Activated naive CD4-positive, alpha-beta T cell treated with anti-CD3 and anti-CD28 coated beads, Interleukin-2, amount 50 U/mL, for 72 hours (primary cell): ENCODE data around the gene APOL3. TPM values are rescaled to one million over a fixed set of nuclear protein-coding genes. Genes with fewer than 3 reads are reported as not detected.
"Not testable (repeated sequence)": the region's sequence is repeated elsewhere in the genome, so short reads cannot be mapped to it uniquely, and the experiment has no call there.

Experiments used
- ATAC-seq, 2 donors: fragments of 150-1000 bp; cut with Tn5 transposase; 2 replicates each; pipeline ENCODE4 v1.10.0; 2021; ENCODE audit warnings: mild to moderate bottlenecking in 2 of 2, moderate library complexity in 2 of 2
- DNase-seq, 2 donors: peaks; one replicate each; pipeline ENCODE4 v3.0.0; 2021 to 2022; ENCODE audit warnings: low spot score in 2 of 2
- H3K27ac Mint-ChIP-seq, 2 donors: one replicate each; pipeline ENCODE4 v1.8.0; 2022; ENCODE audit warnings: mild to moderate bottlenecking in 2 of 2, mixed read lengths in 2 of 2
- H3K36me3 Mint-ChIP-seq, 2 donors: one replicate each; pipeline ENCODE4 v1.8.0; 2022; ENCODE audit warnings: mixed read lengths in 2 of 2
- H3K9me3 Mint-ChIP-seq, 2 donors: one replicate each; pipeline ENCODE4 v1.8.0; 2022; ENCODE audit warnings: mixed read lengths in 2 of 2
- total RNA-seq, 2 donors: library from RNA; stranded (reverse); gene quantifications; one replicate each; pipeline ENCODE4 v1.2.3, GENCODE V29; 2022

The APOL3 gene, protein sequence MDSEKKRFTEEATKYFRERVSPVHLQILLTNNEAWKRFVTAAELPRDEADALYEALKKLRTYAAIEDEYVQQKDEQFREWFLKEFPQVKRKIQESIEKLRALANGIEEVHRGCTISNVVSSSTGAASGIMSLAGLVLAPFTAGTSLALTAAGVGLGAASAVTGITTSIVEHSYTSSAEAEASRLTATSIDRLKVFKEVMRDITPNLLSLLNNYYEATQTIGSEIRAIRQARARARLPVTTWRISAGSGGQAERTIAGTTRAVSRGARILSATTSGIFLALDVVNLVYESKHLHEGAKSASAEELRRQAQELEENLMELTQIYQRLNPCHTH
- total RNA-seq, result 10 to 100 TPM; 46.4 to 70.0 TPM

DNA sequence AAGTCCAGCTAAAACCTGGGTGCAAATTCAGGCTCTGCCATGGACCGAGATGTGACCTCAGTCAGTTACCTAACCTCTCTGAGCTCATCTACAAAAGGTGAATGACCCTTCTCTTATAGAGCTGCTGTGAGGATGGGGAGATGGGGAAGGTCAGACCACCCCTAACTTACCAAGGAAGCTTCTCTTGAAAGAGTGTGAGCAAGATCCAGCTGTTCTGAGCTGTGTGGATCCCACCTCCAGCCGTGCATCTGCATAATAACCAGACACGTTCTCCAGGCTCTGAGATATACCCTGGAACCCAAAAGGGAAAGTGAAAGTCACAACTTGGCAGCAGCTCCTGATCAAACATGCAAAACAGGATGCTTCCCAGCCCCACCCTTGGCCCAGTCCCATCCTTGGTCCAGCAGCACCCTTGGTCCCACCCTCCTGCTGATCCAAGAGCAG lies at the start of gene APOL3:
Gene APOL3, minus strand, starts transcription at position 257 of the 444 bp plus-strand sequence. CDS start 11,700 bp downstream, outside the sequence.
- Mint-ChIP-seq H3K27ac (peak within 1 kb of the TSS; percentile 96 to 98), H3K9me3 (no peaks in the 10 kb centered on the region), H3K36me3 (peaks cover 28 to 31% of the 10 kb centered on the region in 2 donors)
- ATAC-seq (peak; percentile 59 to 77), DNase-seq (peak in 1 of 2 donors; percentile 35)

DNA sequence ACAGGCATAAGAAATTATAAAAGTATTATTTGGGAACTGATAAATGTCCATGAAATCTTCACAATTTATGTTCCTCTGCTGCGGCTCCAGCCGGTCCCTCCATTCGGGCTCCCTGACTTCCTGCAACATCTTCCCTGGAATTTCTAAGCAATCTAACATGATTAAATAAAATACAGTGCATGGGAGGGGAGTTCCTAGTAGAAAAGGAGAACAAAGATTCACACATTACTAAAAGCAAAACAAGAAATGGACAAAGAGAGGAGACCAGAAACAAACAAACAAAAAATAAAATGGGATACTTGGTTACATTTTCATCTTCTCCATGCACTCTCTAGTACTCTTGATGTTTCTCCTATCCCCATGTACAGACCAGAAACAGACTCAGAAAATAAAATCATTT lies 49.7 kb upstream of the APOL3 start:
- Mint-ChIP-seq H3K27ac (no peak overlapping the region), H3K9me3 (peaks cover 4 to 5% of the 10 kb centered on the region in 2 donors), H3K36me3 (peaks cover 9 to 11% of the 10 kb centered on the region in 2 donors)
- no peak for ATAC-seq
- no peak for DNase-seq

DNA sequence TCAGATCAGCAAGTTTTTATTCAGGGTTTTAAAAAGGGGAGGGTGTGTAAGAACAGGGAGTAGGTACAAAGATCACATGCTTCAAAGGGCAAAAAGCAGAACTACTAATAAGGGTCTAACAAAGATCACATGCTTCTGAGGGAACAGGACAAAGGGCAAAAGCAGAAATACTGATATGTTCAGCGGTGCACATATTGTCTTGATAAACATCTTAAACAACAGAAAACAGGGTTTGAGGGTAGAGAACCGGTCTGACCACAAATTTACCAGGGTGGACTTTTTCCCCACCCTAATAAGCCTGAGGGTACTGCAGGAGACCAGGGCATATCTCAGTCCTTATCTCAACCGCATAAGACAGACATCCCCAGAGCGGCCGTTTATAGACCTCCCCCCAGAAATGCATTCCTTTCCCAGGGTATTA lies 48.9 kb upstream of the APOL3 start:
- not testable (repeated sequence) for ATAC-seq, H3K27ac Mint-ChIP-seq, H3K9me3 Mint-ChIP-seq, DNase-seq
- peaks cover 9 to 11% of the 10 kb centered on the region in 2 donors for H3K36me3 Mint-ChIP-seq

DNA sequence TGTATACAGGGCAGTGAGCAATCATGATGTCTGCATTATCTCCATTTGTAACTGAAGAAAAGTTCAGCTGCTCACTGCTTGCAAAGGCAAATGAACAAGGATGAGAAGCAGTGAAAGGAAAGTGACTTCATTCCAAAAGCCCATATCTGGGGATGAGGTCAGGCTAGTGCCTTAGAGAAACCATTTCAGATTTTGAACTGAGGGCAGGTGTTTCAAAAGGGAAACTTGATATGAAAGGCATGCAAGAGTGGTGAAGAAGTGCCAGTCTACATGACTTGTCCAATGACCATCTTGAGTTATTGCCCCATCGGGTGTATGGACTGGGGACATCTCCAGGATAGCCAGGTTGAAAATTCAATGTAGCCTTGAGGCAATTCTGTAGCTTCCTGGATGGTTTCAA lies 48.4 kb upstream of the APOL3 start:
- Mint-ChIP-seq H3K9me3 (peaks cover 4 to 5% of the 10 kb centered on the region in 2 donors), H3K36me3 (peaks cover 9 to 11% of the 10 kb centered on the region in 2 donors)
- ATAC-seq, result no peak

DNA sequence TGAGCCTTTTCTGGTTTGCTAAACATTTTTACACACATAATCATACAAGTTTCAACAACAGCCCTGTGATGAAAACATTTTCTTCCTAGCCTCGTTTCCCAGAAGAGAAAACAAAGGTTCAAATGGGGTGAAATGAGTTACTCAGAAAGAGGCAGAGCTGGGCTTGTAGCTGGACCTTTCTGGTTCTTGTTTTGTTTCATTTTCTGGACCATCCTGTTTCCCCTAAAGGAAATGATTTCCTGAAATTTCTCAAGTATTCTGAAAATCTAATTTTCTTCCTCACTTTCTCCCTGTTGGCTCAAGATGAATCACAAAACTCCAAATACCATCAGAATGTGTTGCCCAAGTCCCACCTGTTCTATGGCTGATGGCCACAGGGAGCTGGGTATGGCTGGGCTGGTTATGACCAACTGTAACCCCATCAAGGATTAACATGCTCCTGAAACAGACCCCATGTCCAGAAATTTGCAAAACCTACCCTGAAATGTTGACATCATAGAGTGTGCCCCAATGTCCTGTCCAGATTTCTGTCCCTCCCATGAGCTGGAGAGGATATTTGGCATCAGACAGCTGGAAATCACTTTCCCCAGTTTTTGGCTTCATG lies 47.7 kb upstream of the APOL3 start:
- DNase-seq, result no peak
- H3K36me3 Mint-ChIP-seq, result peaks cover 9 to 11% of the 10 kb centered on the region in 2 donors
- ATAC-seq, result no peak
- peaks cover 4 to 5% of the 10 kb centered on the region in 2 donors for H3K9me3 Mint-ChIP-seq
- no peak overlapping the region for H3K27ac Mint-ChIP-seq

More for the DNA sequence above, 48.4 kb upstream of the APOL3 start:
- no peak overlapping the region for H3K27ac Mint-ChIP-seq
- DNase-seq, result no peak

DNA sequence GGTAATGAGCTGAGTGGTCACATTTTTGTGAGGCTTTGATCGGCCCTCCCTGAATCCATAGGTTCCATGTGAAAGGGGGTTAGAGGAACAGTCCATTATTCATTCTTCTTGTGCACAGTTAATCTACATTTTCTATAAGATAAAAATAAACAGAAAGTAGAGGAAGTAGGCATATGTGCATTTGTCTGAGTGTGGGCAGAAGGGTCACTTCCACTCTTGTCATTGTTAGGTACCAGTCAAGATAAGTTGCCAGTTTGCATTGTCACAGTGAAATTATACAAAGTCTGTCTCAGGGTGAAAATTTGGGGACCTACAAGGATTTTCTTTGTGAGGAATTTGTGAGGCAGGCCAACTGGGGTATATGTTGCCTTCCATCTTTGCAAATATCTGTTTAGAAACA lies 45.7 kb upstream of the APOL3 start:
- H3K9me3 Mint-ChIP-seq, result peaks cover 4 to 5% of the 10 kb centered on the region in 2 donors
- H3K36me3 Mint-ChIP-seq, result peaks cover 9 to 11% of the 10 kb centered on the region in 2 donors
- ATAC-seq (no peak), DNase-seq (no peak)
- no peak overlapping the region for H3K27ac Mint-ChIP-seq

DNA sequence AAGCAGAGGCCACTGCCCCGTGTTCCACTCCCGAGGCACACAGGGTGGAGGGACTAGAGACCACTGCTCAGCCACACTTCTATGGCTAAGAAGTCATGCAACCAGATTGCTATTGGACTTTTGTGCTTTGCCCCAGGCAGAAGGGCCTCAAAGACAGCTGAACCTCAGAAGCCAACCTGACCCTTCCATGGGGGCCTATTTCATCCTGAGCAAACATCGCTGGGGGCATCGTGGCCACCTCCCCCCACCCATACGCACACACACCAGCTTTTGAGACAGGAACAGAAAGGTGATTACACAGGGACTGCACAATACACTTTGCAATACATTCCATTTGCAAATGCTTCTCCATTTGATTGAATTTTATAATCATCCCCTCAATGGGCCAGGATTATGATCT lies 45.0 kb upstream of the APOL3 start:
- peaks cover 9 to 11% of the 10 kb centered on the region in 2 donors for H3K36me3 Mint-ChIP-seq
- H3K27ac Mint-ChIP-seq, ATAC-seq, DNase-seq, H3K9me3 Mint-ChIP-seq: not testable (repeated sequence)

DNA sequence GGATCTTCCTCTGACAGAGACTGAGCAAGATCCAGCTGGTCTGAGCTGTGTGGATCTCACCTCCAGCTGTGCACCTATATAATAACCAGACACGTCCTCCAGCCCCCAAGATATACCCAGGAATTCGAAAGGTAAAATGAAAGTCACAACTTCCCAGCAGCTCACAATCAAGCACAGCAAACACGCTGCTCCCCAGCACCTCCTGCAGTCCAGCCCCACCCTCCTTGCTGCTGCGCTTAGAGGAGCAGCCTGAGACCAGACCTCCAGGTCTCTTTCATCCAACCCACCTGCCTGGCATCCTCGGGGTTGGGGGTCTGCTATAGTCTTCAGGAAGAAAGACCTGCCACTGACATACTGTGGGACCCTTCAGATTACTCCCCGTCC lies 44.1 kb upstream of the APOL3 start:
- no peak overlapping the region for H3K27ac Mint-ChIP-seq
- ATAC-seq, result no peak

DNA sequence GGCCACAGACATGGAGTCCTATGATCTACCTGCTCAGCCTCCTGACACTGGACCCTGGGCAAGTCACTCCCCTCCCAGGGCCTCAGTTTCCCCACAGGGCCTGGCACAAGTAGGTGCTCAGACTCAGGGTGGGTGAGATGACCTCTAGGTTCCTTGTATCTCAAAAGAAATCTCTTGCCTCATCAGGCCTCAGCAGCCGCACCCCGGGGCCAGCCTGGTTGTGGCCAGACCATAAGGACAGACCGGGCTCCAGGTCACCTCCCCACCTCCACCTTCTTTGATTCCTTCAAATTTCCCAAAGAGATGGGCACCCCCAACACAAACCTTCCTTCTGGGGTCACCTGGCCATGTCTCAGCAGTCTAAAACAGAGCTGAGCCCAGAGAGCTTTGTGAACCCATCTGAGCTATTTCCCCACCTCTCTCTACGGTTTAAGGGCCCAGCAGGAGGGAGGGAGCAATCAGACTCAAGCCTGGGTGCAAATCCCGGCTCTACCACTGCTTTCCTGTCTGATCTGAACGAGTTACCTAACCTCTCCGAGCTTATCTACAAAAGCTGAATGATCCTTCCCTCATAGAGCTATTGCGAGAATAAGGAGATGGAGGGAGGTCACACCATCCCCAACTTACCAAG lies 43.6 kb upstream of the APOL3 start:
- Mint-ChIP-seq H3K36me3 (peaks cover 1 to 9% of the 10 kb centered on the region in 2 donors), H3K27ac (no peak overlapping the region)
- no peak for ATAC-seq

More for the DNA sequence above, 44.1 kb upstream of the APOL3 start:
- DNase-seq, result no peak
- Mint-ChIP-seq H3K36me3 (peaks cover 5 to 11% of the 10 kb centered on the region in 2 donors), H3K9me3 (peaks cover 4 to 5% of the 10 kb centered on the region in 2 donors)

DNA sequence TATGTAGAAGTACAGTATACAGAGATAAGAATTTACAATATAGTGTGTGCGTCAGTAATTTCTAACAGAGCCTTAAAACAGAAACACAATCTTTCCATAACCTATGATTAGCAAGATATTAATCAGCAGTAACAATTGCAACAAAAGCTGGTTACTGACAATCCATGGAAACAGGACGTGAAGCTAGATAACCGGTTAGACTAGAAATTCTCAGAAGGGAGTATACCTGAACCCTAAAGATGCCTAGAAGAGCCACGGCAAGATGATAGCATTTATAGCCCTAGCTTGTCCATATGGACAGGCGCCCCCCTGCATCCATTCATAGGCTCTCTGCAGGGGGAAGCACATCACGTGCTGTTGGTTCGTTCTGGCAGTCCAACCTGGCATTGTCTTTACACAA lies 42.9 kb upstream of the APOL3 start:
- not testable (repeated sequence) for H3K27ac Mint-ChIP-seq, ATAC-seq, H3K36me3 Mint-ChIP-seq, H3K9me3 Mint-ChIP-seq, DNase-seq

More for the DNA sequence above, 43.6 kb upstream of the APOL3 start:
- H3K9me3 Mint-ChIP-seq, result peaks cover 1 to 2% of the 10 kb centered on the region in 2 donors
- DNase-seq, result no peak

DNA sequence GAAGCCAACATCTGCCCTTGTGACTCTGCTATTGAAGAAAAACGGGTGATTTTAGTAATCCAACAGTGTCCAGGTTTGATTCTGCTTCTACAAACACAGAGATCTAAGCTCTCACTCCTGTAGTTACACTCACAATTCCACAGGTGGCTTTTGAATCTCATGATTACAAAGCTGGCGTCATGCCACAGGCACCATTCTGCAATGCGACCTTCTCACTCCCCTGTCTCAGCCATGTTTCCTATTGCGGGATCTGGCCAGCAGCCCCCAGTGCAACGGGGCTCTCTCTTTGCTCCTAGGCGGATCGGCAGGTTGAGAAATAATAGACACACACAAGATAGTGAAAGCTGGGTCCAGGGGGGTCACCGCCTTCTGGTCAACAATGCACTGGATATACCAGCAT lies 42.4 kb upstream of the APOL3 start:
- not testable (repeated sequence) for H3K27ac Mint-ChIP-seq, DNase-seq, ATAC-seq

DNA sequence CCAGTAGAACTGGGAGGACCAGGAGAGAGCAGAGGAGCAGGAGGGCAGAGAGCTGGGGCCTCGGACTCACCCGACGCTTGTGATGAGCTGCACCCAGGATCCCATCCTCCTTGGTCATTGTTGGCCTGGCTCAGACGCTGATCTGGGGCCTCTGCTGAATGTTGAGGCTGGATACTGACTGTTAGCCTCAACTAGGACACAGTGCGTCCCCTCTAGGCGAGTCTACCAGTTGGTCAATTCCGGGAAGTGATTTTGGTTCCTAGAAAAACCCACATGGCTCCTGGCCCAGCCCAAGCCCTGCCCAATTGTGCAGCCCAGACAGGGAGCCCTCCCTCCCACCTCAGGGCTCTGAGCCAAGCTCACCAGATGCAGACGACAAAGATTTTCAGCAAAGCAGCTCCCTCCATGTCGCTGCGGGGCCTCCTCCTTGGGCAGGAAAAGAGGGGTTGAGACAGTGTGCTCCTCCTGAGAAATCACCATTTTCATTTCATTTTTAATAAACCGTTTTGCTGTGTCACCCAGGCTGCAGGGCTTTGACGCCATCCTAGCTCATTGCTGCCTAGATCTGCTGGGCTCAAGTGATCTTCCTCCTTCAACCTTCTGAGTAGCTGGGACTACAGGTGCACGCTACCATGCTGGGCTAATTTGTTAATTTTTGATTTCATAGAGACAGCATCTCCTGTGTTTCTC lies 41.2 kb upstream of the APOL3 start, which contains the start of gene APOL4:
Gene APOL4, minus strand, starts transcription at position 180 of the 690 bp plus-strand sequence. Its CDS starts 75 bp downstream, at position 105.
- DNase-seq (no peak), ATAC-seq (no peak)
- H3K36me3 Mint-ChIP-seq, result no peaks in the 10 kb centered on the region

More for the DNA sequence above, 42.4 kb upstream of the APOL3 start:
- H3K36me3 Mint-ChIP-seq, H3K9me3 Mint-ChIP-seq: not testable (repeated sequence)

DNA sequence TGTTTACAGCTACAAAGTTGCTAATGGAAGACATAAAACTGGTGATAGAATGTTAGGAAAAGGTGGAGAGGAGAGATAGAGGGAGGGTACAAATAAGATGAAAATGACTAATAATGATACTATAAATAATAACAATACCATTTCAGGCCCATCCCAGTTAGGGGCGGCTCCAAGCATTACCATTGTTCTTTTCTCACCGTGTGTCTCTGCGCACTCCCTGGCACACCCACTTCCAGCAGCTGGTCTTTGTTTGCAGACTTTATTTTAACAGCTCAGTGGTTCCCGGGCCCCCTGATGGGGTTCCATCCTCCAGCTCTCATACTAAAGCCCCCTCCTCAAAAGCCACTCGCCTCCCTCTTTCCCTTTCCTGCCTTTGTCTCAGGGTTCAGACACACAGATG lies 40.5 kb upstream of the APOL3 start:
- not testable (repeated sequence) for DNase-seq, ATAC-seq, H3K27ac Mint-ChIP-seq, H3K36me3 Mint-ChIP-seq, H3K9me3 Mint-ChIP-seq

More for the DNA sequence above, 41.2 kb upstream of the APOL3 start, which contains the start of gene APOL4:
- Mint-ChIP-seq H3K9me3 (no peaks in the 10 kb centered on the region), H3K27ac (no peak within 1 kb of the TSS)

DNA sequence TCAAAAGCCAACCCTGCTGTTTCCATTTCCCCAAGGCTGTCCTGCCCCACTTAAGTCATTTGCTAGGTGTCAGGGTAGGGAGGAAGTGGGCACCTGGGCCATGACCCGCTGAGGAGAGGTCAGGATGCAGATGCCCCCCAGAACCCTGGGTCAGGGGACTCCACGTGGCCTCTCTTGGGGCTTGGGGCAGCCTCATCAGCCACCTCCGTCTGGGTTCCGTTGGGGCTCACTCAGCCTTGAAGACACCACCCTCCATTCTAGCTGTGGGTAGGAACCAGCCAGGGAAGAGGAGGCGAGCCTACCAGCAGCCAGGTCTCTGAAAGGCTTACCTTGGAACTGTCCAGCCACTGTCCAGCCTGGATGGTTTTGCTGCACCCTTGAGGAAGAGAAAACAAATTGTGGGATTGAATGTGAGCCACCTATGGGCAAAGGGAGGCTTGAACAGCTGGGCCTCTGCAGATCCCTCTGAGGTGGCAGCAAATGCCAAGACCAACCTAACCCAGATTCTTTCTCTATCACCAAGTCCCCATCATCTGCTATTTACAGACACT lies 38.5 kb upstream of the APOL3 start:
- ATAC-seq (no peak), DNase-seq (no peak)
- Mint-ChIP-seq H3K36me3 (no peaks in the 10 kb centered on the region), H3K27ac (no peak overlapping the region), H3K9me3 (no peaks in the 10 kb centered on the region)

DNA sequence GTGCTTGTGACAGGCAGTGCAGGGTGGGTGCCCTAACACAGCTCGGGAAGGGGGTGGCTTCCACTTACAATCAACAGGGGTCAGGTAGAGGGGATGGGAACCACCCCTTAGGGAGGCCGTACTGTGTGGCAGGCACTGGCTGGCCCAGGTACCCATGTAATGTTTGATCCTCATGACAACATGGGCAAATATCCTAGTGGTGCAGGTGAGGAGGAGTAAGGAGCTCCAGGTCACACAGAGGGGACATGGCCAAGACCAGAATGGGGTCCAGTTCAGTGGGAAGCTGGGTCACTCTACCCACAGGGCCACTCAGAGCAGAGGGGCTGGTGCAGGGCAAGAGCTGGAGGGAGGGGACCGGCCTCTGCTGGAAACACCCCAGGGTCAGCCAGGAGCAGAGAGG lies 38.0 kb upstream of the APOL3 start:
- H3K36me3 Mint-ChIP-seq, result no peaks in the 10 kb centered on the region
- no peak for DNase-seq
- H3K27ac Mint-ChIP-seq, result peak overlapping the region in 1 of 2 donors; percentile 21
- no peak for ATAC-seq
- H3K9me3 Mint-ChIP-seq, result no peaks in the 10 kb centered on the region

DNA sequence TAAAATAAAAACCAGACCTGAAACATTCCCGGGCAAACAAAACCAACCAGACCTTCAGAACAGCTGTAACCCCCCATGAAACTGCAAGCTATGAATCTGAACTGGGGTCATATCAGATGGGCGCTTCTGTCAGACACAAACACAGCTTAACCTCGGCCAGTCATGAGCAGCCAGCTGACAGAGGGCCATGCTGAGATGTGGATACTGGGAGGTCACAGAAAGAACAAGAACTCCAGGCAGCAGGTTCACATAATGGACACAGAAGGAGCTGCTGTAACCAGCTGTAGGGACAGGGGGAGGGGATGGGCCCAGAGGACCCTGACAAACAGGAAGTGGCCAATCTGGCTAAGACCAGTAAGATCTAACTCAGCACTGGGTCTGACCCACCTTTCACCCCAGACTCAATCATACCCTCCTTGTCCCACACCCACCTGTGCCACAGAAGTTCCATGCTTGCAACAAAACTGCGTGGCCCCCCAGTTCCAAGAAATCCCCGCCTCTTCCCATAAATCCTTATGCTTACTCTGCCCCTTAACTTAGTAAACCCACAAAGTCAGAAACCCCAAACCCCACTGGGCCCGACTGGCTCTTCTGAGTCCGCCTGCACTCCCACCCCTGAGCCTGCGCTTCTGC lies 37.1 kb upstream of the APOL3 start:
- no peaks in the 10 kb centered on the region for H3K9me3 Mint-ChIP-seq
- H3K27ac Mint-ChIP-seq, result peak overlapping the region; percentile 21 to 63
- no peak for DNase-seq
- H3K36me3 Mint-ChIP-seq, result no peaks in the 10 kb centered on the region
- peak in 1 of 2 donors; percentile 58 for ATAC-seq
